GM12878 (cell line): ENCODE data around the gene MED13L. TPM values are rescaled to one million over a fixed set of nuclear protein-coding genes. Genes with fewer than 3 reads are reported as not detected.

Experiments
- ATAC-seq: fragments of 200-7000 bp; cut with Tn5 transposase; 3 replicates; pipeline ENCODE4 v1.9.1; 2020; ENCODE audit warnings: mild to moderate bottlenecking, moderate library complexity
- BruUV-seq: library from RNA; stranded (reverse); fragments of 400-500 nt; replicated peaks from 2 replicates; lab custom pipeline; 2021; lab: Mats Ljungman, UMichigan
- CTCF ChIA-PET: fragments of 300-600 bp; sonication (Branson Sonifier 250); formaldehyde crosslinking; extraction: SDS; loops from one replicate; lab custom pipeline; 2021; ENCODE audit warnings: inconsistent platforms; lab: Yijun Ruan, JAX
- POLR2A ChIA-PET: fragments of 350-600 bp; formaldehyde crosslinking; extraction: SDS; loops from one replicate; lab custom pipeline; 2021; ENCODE audit warnings: inconsistent platforms; lab: Charles Lee
- RAD21 ChIA-PET: fragments of 300-600 bp; sonication (Branson Sonifier 250); formaldehyde crosslinking; loops from one replicate; lab custom pipeline; 2023; ENCODE audit warnings: antibody characterized with exemption; ENCODE audit not compliant: unreplicated experiment; lab: Charles Lee
- SMC1A ChIA-PET: fragments of 300-600 bp; sonication (Branson Sonifier 250); formaldehyde crosslinking; loops from one replicate; lab custom pipeline; 2023; ENCODE audit not compliant: unreplicated experiment, uncharacterized antibody; lab: Charles Lee
- DNase-seq: peaks from one replicate; pipeline ENCODE4 v3.0.0-alpha.2; 2011; ENCODE audit warnings: low read depth, low spot score
- FAIRE-seq: peaks from 3 replicates; lab custom pipeline; 2011; peaks lifted over from hg19 to GRCh38; lab: Jason Lieb, UNC
- H2AFZ ChIP-seq: 2 replicates; pipeline ENCODE4 v1.6.0; 2011; ENCODE audit warnings: low read depth, low read length, control low read depth; ENCODE audit not compliant: control insufficient read depth
- H3K27ac ChIP-seq: 2 replicates; pipeline ENCODE4 v1.5.1; 2011; ENCODE audit warnings: control low read depth; ENCODE audit not compliant: control insufficient read depth, insufficient read depth
- H3K27me3 ChIP-seq, 2 experiments: replicated peaks in 1 of 2; 2 replicates each; pipeline versions ENCODE4 v1.6.0 to v1.6.1; 2011; ENCODE audit warnings: low read length in 1 of 2; ENCODE audit not compliant: control insufficient read depth in 2 of 2, insufficient read depth in 2 of 2
- H3K36me3 ChIP-seq, 2 experiments: 2 replicates each; pipeline ENCODE4 v1.5.1; 2011; ENCODE audit warnings: low read length in 1 of 2; ENCODE audit not compliant: control insufficient read depth in 2 of 2, insufficient read depth in 2 of 2
- H3K4me1 ChIP-seq: 2 replicates; pipeline ENCODE4 v1.6.1; 2011; ENCODE audit warnings: mild to moderate bottlenecking, low read length, moderate library complexity, mixed read lengths; ENCODE audit not compliant: control insufficient read depth, insufficient read depth
- H3K4me2 ChIP-seq: 2 replicates; pipeline ENCODE4 v1.6.0; 2011; ENCODE audit warnings: control low read depth; ENCODE audit not compliant: control insufficient read depth, insufficient read depth
- H3K4me3 ChIP-seq: fragments of 200-600 bp; sonication (generic); 2 replicates; pipeline ENCODE4 v1.5.1; 2016
- H3K79me2 ChIP-seq: 2 replicates; pipeline ENCODE4 v1.6.0; 2011; ENCODE audit warnings: low read length; ENCODE audit not compliant: control insufficient read depth, insufficient read depth
- H3K9ac ChIP-seq: 2 replicates; pipeline ENCODE4 v1.8.0; 2011; ENCODE audit warnings: low read length, control low read depth, mixed read lengths; ENCODE audit not compliant: control insufficient read depth, insufficient read depth
- H3K9me3 ChIP-seq: replicated peaks from 3 replicates; pipeline ENCODE4 v1.5.1; 2011; ENCODE audit warnings: mild to moderate bottlenecking, low read length; ENCODE audit not compliant: control insufficient read depth, insufficient read depth
- H4K20me1 ChIP-seq: 2 replicates; pipeline ENCODE4 v1.6.0; 2011; ENCODE audit not compliant: control insufficient read depth, insufficient read depth
- ATF7 ChIP-seq: fragments of 450-650 bp; IDR thresholded peaks from 2 replicates; pipeline ENCODE4 v1.6.1; 2016; ENCODE audit warnings: low read depth, mild to moderate bottlenecking
- EED ChIP-seq: sonication (generic); IDR thresholded peaks from 2 replicates; pipeline ENCODE4 v1.6.1; 2016; ENCODE audit warnings: antibody characterized with exemption, low read depth
- ESRRA ChIP-seq: IDR thresholded peaks from 2 replicates; pipeline ENCODE4 v1.6.1; 2012; ENCODE audit warnings: mild to moderate bottlenecking, low read length, improper control_type of control experiment
- GABPA ChIP-seq: IDR thresholded peaks from 2 replicates; pipeline ENCODE4 v1.6.1; 2014; ENCODE audit warnings: antibody characterized with exemption, low read depth, mild to moderate bottlenecking, inconsistent platforms
- MYC ChIP-seq: IDR thresholded peaks from 2 replicates; pipeline ENCODE4 v1.6.1; 2011; ENCODE audit warnings: mild to moderate bottlenecking, low read length, moderate library complexity, inconsistent platforms; ENCODE audit not compliant: insufficient read depth, insufficient replicate concordance, insufficient read length, severe bottlenecking
- NFYA ChIP-seq: IDR thresholded peaks from 2 replicates; pipeline ENCODE4 v1.6.1; 2011; ENCODE audit warnings: low read depth, mild to moderate bottlenecking, low read length, improper control_type of control experiment, borderline replicate concordance
- RAD51 ChIP-seq: fragments of 450-650 bp; IDR thresholded peaks from 2 replicates; pipeline ENCODE4 v1.6.1; 2016; ENCODE audit warnings: moderate library complexity, mild to moderate bottlenecking, inconsistent platforms
- RELA ChIP-seq: fragments of 450-650 bp; IDR thresholded peaks from 2 replicates; pipeline ENCODE4 v1.8.0; 2014; ENCODE audit warnings: borderline replicate concordance; ENCODE audit not compliant: partially characterized antibody
- SMAD1 ChIP-seq: fragments of 450-650 bp; IDR thresholded peaks from 2 replicates; pipeline ENCODE4 v1.6.1; 2018; ENCODE audit warnings: mild to moderate bottlenecking, low read depth; ENCODE audit not compliant: partially characterized antibody
- TCF12 ChIP-seq: IDR thresholded peaks from 2 replicates; pipeline ENCODE4 v1.6.1; 2011; ENCODE audit warnings: low read depth, mild to moderate bottlenecking, low read length
- WGBS: methylation state at CpG from one replicate; pipeline ENCODE4 v1.1.6; 2016; ENCODE audit warnings: low lambda C conversion rate; ENCODE audit not compliant: insufficient replicate concordance, insufficient coverage; ENCODE audit errors: missing lambda C conversion rate; 5-methylcytosine and 5-hydroxymethylcytosine counted together
- in situ Hi-C: fragments of 300-500 bp; cut with MboI; formaldehyde crosslinking; loops from 9 replicates; pipeline ENCODE4 v1.14.3; 2018; ENCODE audit warnings: mixed read lengths
- intact Hi-C: fragments of 100-400 bp; cut with micrococcal nuclease; formaldehyde crosslinking; loops from one replicate; pipeline ENCODE4 v1.14.2; 2022; ENCODE audit not compliant: unreplicated experiment
- polyA plus RNA-seq, 11 experiments: library from polyadenylated mRNA; depleted of rRNA in 4 of 11; unstranded in 6 of 11; stranded (reverse) in 5 of 11; fragments of >200 nt; fragmentation: Nextera tagmentation in 4 of 11; fragmentation: Illumina TruSeq in 1 of 11; extraction: Ambion mirVana in 4 of 11; extraction: Trizol in 1 of 11; gene quantifications; 1 replicate in 1 of 11; 2 replicates in 10 of 11; pipeline versions ENCODE4 v1.2.1 to v1.2.3, GENCODE V29; 2011 to 2016; ENCODE audit warnings: inconsistent platforms in 2 of 11, missing spikeins in 2 of 11, low read depth in 1 of 11
- total RNA-seq, 4 experiments: library from RNA; depleted of rRNA in 3 of 4; stranded (reverse); fragments of >200 nt in 3 of 4; fragmentation: Illumina TruSeq in 1 of 4; extraction: Trizol in 1 of 4; gene quantifications; 2 replicates each; pipeline versions ENCODE4 v1.2.1 to v1.2.3, GENCODE V29; 2013 to 2021
- TF ChIP-seq, protein P1 (sequence below): fragments of 450-650 bp; IDR thresholded peaks from 2 replicates; pipeline ENCODE4 v1.6.1; 2017; ENCODE audit warnings: borderline replicate concordance

Gene MED13L
- total and polyA plus RNA-seq, 10 of the 15 experiments (the other 5 are each of a cell fraction or from before 2014, with no cell fraction given), result 3.7 to 30.1 (median 9.1) TPM

DNA sequence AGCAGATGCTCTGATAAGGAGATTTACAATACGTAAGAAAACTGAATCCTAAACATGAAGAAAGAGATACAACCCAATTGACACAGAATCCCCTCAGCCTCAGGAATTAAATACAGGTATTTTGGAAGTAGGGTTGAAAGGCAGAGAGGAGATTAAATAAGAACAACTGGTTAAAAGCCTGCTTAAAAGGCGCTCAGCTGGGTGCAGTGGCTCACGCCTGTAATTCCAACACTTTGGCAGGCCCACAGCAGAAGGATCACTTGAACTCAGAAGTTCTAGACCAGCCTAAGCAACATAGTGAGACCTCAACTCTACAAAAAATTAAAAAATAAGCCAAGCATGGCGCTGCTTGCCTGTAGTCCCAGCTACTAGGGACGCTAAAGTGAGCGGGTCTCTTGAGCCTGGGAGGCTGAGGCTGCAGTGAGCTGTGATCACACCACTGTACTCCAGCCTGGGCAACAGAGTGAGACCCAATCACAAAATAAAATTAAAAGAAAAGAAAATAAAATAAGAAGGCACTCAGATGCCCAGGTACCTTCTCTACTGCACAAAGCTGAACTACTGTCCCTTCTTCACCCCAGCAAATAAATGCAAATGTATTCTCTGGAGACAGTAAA, 32.9 kb downstream of the MED13L start:
- no peak overlapping the region for H3K4me2 ChIP-seq
- no peaks in the 10 kb centered on the region for H3K27me3 ChIP-seq
- intact Hi-C loops (no loop called here), in situ Hi-C loops (no loop called here)
- H3K27ac ChIP-seq, result no peak overlapping the region
- H3K9me3 ChIP-seq, result no peaks in the 10 kb centered on the region; the same call in 1 of the 3 replicates
- ATAC-seq (no peak), FAIRE-seq (no peak), DNase-seq (no peak)
- POLR2A ChIA-PET, result no interaction called here
- H4K20me1 ChIP-seq, result no peaks in the 10 kb centered on the region
- no peak for TF ChIP-seq RAD51
- no peak for TF ChIP-seq RELA
- no peak for TF ChIP-seq NFYA
- TF ChIP-seq ATF7, result no peak
- TF ChIP-seq, protein P1, sequence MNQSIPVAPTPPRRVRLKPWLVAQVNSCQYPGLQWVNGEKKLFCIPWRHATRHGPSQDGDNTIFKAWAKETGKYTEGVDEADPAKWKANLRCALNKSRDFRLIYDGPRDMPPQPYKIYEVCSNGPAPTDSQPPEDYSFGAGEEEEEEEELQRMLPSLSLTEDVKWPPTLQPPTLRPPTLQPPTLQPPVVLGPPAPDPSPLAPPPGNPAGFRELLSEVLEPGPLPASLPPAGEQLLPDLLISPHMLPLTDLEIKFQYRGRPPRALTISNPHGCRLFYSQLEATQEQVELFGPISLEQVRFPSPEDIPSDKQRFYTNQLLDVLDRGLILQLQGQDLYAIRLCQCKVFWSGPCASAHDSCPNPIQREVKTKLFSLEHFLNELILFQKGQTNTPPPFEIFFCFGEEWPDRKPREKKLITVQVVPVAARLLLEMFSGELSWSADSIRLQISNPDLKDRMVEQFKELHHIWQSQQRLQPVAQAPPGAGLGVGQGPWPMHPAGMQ, result no peak
- no peak for TF ChIP-seq SMAD1
- no peak for TF ChIP-seq MYC
- no peak for TF ChIP-seq TCF12
- TF ChIP-seq EED, result no peak
- TF ChIP-seq GABPA, result no peak
- no peak for TF ChIP-seq ESRRA
- no TSS peak for BruUV-seq
- SMC1A ChIA-PET, result no interaction called here
- WGBS, result 83% methylated on average over 6 of the region's 6 CpGs
- H3K4me3 ChIP-seq, result no peak overlapping the region
- H3K79me2 ChIP-seq, result no peaks in the 10 kb centered on the region; the same call in 1 of the 2 replicates
- H2AFZ ChIP-seq, result no peak overlapping the region
- no peak overlapping the region for H3K9ac ChIP-seq
- RAD21 ChIA-PET, result no interaction called here
- CTCF ChIA-PET, result interaction anchor here (0.9 to 1.5 kb wide), 2 partner anchors 9 to 23 kb away, joined by 3 read pairs; no protein-coding TSS in a partner anchor
- H3K36me3 ChIP-seq, result no peaks in the 10 kb centered on the region
- no peaks in the 10 kb centered on the region for H3K4me1 ChIP-seq
